HEK293T (cell line): ENCODE data around the gene SNU13.

Source experiments
- CTCF ChIA-PET: fragments of 350-600 bp; formaldehyde crosslinking; extraction: SDS; loops from one replicate; lab custom pipeline; 2021; ENCODE audit warnings: antibody characterized with exemption, inconsistent platforms; lab: Yijun Ruan, JAX
- POLR2A ChIA-PET: fragments of 350-600 bp; formaldehyde crosslinking; extraction: SDS; loops from one replicate; lab custom pipeline; 2020; ENCODE audit warnings: antibody characterized with exemption, inconsistent platforms; lab: Yijun Ruan, JAX
- DNase-seq: peaks from one replicate; pipeline ENCODE4 v3.0.0; 2012; ENCODE audit warnings: mixed read lengths; ENCODE audit errors: extremely low spot score
- ARNT ChIP-seq: fragments of 450-650 bp; IDR thresholded peaks from 2 replicates; pipeline ENCODE4 v1.6.1; 2017; ENCODE audit warnings: mild to moderate bottlenecking
- BHLHE40 ChIP-seq: fragments of 450-650 bp; IDR thresholded peaks from 2 replicates; pipeline ENCODE4 v1.6.1; 2016; ENCODE audit warnings: mild to moderate bottlenecking, moderate library complexity, borderline replicate concordance
- CTBP1 ChIP-seq: fragments of 450-650 bp; IDR thresholded peaks from 2 replicates; pipeline ENCODE4 v1.6.1; 2016; ENCODE audit warnings: borderline replicate concordance
- ELF4 ChIP-seq: fragments of 450-650 bp; IDR thresholded peaks from 2 replicates; pipeline ENCODE4 v1.6.1; 2017; ENCODE audit warnings: antibody characterized with exemption
- FOXA1 ChIP-seq: fragments of 450-650 bp; IDR thresholded peaks from 2 replicates; pipeline ENCODE4 v1.6.1; 2016; ENCODE audit warnings: mild to moderate bottlenecking
- FOXK2 ChIP-seq: fragments of 450-650 bp; IDR thresholded peaks from 2 replicates; pipeline ENCODE4 v1.6.1; 2016; ENCODE audit warnings: mild to moderate bottlenecking
- FOXM1 ChIP-seq: fragments of 450-650 bp; IDR thresholded peaks from 2 replicates; pipeline ENCODE4 v1.6.1; 2017; ENCODE audit warnings: mild to moderate bottlenecking, borderline replicate concordance
- HDGF ChIP-seq: fragments of 450-650 bp; IDR thresholded peaks from 2 replicates; pipeline ENCODE4 v1.6.1; 2017; ENCODE audit warnings: antibody characterized with exemption, borderline replicate concordance
- L3MBTL2 ChIP-seq: fragments of 450-650 bp; conservative IDR thresholded peaks from 2 replicates; pipeline ENCODE4 v1.6.1; 2016; ENCODE audit warnings: mild to moderate bottlenecking
- LEF1 ChIP-seq: fragments of 450-650 bp; IDR thresholded peaks from 2 replicates; pipeline ENCODE4 v1.6.1; 2017; ENCODE audit warnings: mild to moderate bottlenecking, borderline replicate concordance
- NFRKB ChIP-seq: fragments of 450-650 bp; IDR thresholded peaks from 2 replicates; pipeline ENCODE4 v1.6.1; 2016; ENCODE audit warnings: mild to moderate bottlenecking, moderate library complexity
- SP1 ChIP-seq: fragments of 450-650 bp; IDR thresholded peaks from 2 replicates; pipeline ENCODE4 v1.6.1; 2017
- SUZ12 ChIP-seq: fragments of 450-650 bp; IDR thresholded peaks from 2 replicates; pipeline ENCODE4 v1.6.1; 2016; ENCODE audit warnings: mild to moderate bottlenecking
- TARDBP ChIP-seq: fragments of 450-650 bp; IDR thresholded peaks from 2 replicates; pipeline ENCODE4 v1.6.1; 2016
- ZNF384 ChIP-seq: fragments of 450-650 bp; IDR thresholded peaks from 2 replicates; pipeline ENCODE4 v1.6.1; 2016
- TF ChIP-seq, protein P1 (sequence below): fragments of 450-650 bp; IDR thresholded peaks from 2 replicates; pipeline ENCODE4 v1.6.1; 2016

SNU13 gene

DNA sequence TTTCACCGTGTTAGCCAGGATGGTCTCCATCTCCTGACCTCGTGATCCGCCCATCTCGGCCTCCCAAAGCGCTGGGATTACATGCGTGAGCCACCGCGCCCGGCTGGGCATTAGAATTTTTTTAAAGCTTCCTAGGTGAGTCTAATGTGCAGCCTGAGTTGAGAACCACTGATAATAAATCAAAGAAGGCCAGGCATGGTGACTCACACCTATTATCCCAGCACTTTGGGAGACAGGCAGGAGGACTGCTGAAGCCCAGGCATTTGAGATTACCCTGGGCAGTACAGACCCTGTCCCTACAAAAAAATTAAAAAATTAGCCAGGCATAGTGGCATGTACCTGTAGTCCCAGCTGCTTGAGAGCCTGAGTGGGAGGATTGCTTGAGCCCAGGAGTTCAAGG, 24.3 kb upstream of the SNU13 start:
- TF ChIP-seq ZNF384 (no peak), ELF4 (no peak), TARDBP (no peak), LEF1 (no peak), NFRKB (no peak), BHLHE40 (no peak)
- TF ChIP-seq, protein P1, sequence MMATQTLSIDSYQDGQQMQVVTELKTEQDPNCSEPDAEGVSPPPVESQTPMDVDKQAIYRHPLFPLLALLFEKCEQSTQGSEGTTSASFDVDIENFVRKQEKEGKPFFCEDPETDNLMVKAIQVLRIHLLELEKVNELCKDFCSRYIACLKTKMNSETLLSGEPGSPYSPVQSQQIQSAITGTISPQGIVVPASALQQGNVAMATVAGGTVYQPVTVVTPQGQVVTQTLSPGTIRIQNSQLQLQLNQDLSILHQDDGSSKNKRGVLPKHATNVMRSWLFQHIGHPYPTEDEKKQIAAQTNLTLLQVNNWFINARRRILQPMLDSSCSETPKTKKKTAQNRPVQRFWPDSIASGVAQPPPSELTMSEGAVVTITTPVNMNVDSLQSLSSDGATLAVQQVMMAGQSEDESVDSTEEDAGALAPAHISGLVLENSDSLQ, result peak; percentile 65
- ChIA-PET POLR2A (interaction anchor here (1.6 kb wide), 1 partner anchor 15 kb away, joined by 7 read pairs; no protein-coding TSS in a partner anchor), CTCF (interaction anchor here (1.1 to 3.7 kb wide), 2 partner anchors 16 to 34 kb away, joined by 3 to 20 read pairs; no protein-coding TSS in a partner anchor)
- DNase-seq, result no peak

DNA sequence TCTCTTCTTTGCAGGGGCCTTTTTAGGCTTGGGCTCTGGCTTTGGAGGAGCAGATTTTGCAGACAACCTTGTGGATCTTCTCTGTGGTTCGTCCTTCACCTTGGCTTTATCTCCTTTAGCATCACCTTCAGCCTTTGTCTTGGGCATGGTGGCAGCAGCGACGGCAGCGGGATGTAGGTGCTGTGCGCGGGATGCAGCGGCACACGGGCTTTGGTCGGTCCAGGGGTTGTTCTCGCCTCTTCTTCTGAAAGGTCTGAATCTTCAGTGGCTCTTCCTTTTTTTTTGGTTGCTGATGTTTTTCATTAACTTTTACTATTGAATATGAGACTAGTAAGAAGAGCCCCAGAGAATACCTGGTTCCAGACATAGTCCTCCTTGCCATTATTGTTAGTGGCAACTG, 20.7 kb upstream of the SNU13 start:
- ChIA-PET CTCF (no interaction called here), POLR2A (no interaction called here)
- DNase-seq, result no peak
- TF ChIP-seq NFRKB (no peak), LEF1 (no peak), ARNT (no peak), FOXK2 (no peak)

DNA sequence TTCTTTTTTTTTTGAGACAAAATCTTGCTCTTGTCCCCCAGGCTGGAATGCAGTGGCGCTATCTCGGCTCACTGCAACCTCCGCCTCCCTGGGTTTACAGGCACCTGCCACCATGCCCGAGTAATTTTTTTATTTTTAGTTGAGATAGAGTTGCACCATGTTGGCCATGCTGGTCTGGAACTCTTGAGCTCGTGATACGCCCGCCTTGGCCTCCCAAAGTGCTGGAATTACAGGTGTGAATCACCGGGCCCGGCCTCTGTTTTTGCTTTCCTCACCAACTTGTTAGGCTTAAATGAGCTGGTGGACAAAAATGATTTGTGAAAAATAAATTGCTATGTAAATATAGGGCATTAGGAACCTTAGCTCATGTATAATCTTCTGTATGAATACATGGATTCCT, 14.1 kb upstream of the SNU13 start:
- ChIA-PET POLR2A (no interaction called here), CTCF (no interaction called here)
- no peak for DNase-seq
- no peak for TF ChIP-seq BHLHE40
- no peak for TF ChIP-seq LEF1
- TF ChIP-seq, protein P1, result no peak
- no peak for TF ChIP-seq FOXA1
- no peak for TF ChIP-seq ARNT
- TF ChIP-seq TARDBP, result no peak
- no peak for TF ChIP-seq L3MBTL2
- TF ChIP-seq ELF4, result no peak
- no peak for TF ChIP-seq CTBP1
- no peak for TF ChIP-seq FOXK2
- no peak for TF ChIP-seq ZNF384

DNA sequence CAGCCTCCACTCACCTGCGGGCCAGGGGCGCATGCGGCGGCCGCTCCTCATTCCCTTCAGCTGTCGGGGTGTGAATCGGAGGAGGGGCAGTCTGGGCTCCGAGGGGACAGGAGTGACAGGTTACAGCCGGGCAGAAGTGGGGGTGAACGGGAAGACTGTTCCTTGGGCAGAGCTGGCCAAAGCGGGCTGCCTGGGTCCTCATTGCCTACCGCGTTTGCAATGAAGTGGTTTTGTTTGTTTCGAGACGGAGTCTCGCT, 11.4 kb upstream of the SNU13 start:
- CTCF ChIA-PET, result no interaction called here
- TF ChIP-seq L3MBTL2, result no peak
- no peak for TF ChIP-seq FOXA1
- TF ChIP-seq ZNF384, result no peak
- no peak for TF ChIP-seq SP1
- TF ChIP-seq NFRKB, result no peak
- TF ChIP-seq, protein P1, result no peak
- no peak for TF ChIP-seq ELF4
- no peak for TF ChIP-seq HDGF
- no peak for TF ChIP-seq ARNT
- TF ChIP-seq LEF1, result no peak
- no peak for TF ChIP-seq FOXM1
- no peak for TF ChIP-seq FOXK2
- TF ChIP-seq SUZ12, result no peak
- TF ChIP-seq BHLHE40, result no peak
- POLR2A ChIA-PET, result no interaction called here
- no peak for DNase-seq

GRCh38 chr22:41699264-41700107, 10.8 kb upstream of the SNU13 start, which contains the start of gene MEI1:
Gene MEI1, plus strand, starts transcription at chr22:41699503. Its CDS starts 36 bp downstream, at chr22:41699539.
- no peak for DNase-seq
- ChIA-PET CTCF (interaction anchor here (0.7 to 2.9 kb wide), 2 partner anchors 37 to 48 kb away, joined by 6 to 37 read pairs; no protein-coding TSS in a partner anchor), POLR2A (interaction anchor here (3.3 kb wide), 1 partner anchor 101 kb away, joined by 33 read pairs; the partner anchor contains the start of gene CCDC134)
- TF ChIP-seq FOXM1, result no peak
- TF ChIP-seq FOXK2, result no peak
- no peak for TF ChIP-seq L3MBTL2
- TF ChIP-seq TARDBP, result no peak
- no peak for TF ChIP-seq FOXA1
- no peak for TF ChIP-seq SP1
- TF ChIP-seq, protein P1, result no peak

GRCh38 chr22:41697126-41697775, 8.6 kb upstream of the SNU13 start:
- ChIA-PET CTCF (interaction anchor here (0.5 to 2.9 kb wide), 38 partner anchors 10 to 416 kb away, joined by 3 to 37 read pairs (median 4); partner anchors contain the start of genes CCDC134, SHISA8 and SNU13), POLR2A (interaction anchor here (0.8 to 3.3 kb wide), 16 partner anchors 9 to 394 kb away, joined by 3 to 33 read pairs (median 4); partner anchors contain the start of genes CCDC134, CENPM, DESI1 and NDUFA6)
- no peak for TF ChIP-seq FOXA1
- TF ChIP-seq CTBP1, result no peak
- no peak for TF ChIP-seq SUZ12
- TF ChIP-seq NFRKB, result no peak
- TF ChIP-seq FOXM1, result no peak
- TF ChIP-seq FOXK2, result no peak
- no peak for TF ChIP-seq ARNT
- TF ChIP-seq ZNF384, result no peak
- DNase-seq, result peak; percentile 90
